Ishikawa (cell line): Measurements from ENCODE around the gene THSD7A.

Source experiments
- CEBPB ChIP-seq: IDR thresholded peaks from 2 replicates; pipeline ENCODE4 v1.6.1; 2012
- CREB1 ChIP-seq: IDR thresholded peaks from 2 replicates; pipeline ENCODE4 v1.6.1; 2012; ENCODE audit warnings: low read depth
- EGR1 ChIP-seq: IDR thresholded peaks from 2 replicates; pipeline ENCODE4 v1.6.1; 2012
- EP300 ChIP-seq: IDR thresholded peaks from 2 replicates; pipeline ENCODE4 v1.6.1; 2012; ENCODE audit warnings: borderline replicate concordance
- FOXM1 ChIP-seq: IDR thresholded peaks from 2 replicates; pipeline ENCODE4 v1.6.1; 2012; ENCODE audit warnings: low read depth, borderline replicate concordance
- MAX ChIP-seq: IDR thresholded peaks from 2 replicates; pipeline ENCODE4 v1.6.1; 2012
- NFIC ChIP-seq: IDR thresholded peaks from 2 replicates; pipeline ENCODE4 v1.6.1; 2012
- RAD21 ChIP-seq: IDR thresholded peaks from 2 replicates; pipeline ENCODE4 v1.6.1; 2012; ENCODE audit warnings: low read depth
- REST ChIP-seq: IDR thresholded peaks from 2 replicates; pipeline ENCODE4 v1.6.1; 2012; ENCODE audit warnings: low read depth, mild to moderate bottlenecking
- TAF1 ChIP-seq: IDR thresholded peaks from 2 replicates; pipeline ENCODE4 v1.6.1; 2012; ENCODE audit warnings: low read depth, mild to moderate bottlenecking
- TCF12 ChIP-seq: IDR thresholded peaks from 2 replicates; pipeline ENCODE4 v1.6.1; 2012; ENCODE audit warnings: low read depth
- TEAD4 ChIP-seq: IDR thresholded peaks from 2 replicates; pipeline ENCODE4 v1.6.1; 2012
- USF1 ChIP-seq: IDR thresholded peaks from 2 replicates; pipeline ENCODE4 v1.6.1; 2012
- YY1 ChIP-seq: IDR thresholded peaks from 2 replicates; pipeline ENCODE4 v1.6.1; 2012; ENCODE audit warnings: low read depth
- ZBTB7A ChIP-seq: IDR thresholded peaks from 2 replicates; pipeline ENCODE4 v1.6.1; 2012; ENCODE audit warnings: low read depth

Gene THSD7A

GRCh38 chr7:11819271-11819670 lies 12.7 kb downstream of the THSD7A start:
- TF ChIP-seq TAF1 (no peak), TEAD4 (no peak), TCF12 (no peak), USF1 (no peak), REST (no peak), FOXM1 (no peak), EGR1 (no peak), MAX (no peak)

GRCh38 chr7:11818281-11818680 lies 13.7 kb downstream of the THSD7A start:
- no peak for TF ChIP-seq TCF12
- no peak for TF ChIP-seq REST
- TF ChIP-seq YY1 = no peak
- TF ChIP-seq TEAD4 = no peak
- no peak for TF ChIP-seq ZBTB7A
- no peak for TF ChIP-seq CEBPB
- no peak for TF ChIP-seq FOXM1
- no peak for TF ChIP-seq EP300
- no peak for TF ChIP-seq USF1
- TF ChIP-seq MAX = no peak
- no peak for TF ChIP-seq NFIC
- no peak for TF ChIP-seq EGR1
- TF ChIP-seq TAF1 = no peak
- no peak for TF ChIP-seq CREB1
- TF ChIP-seq RAD21 = no peak

GRCh38 chr7:11817111-11817740 lies 14.8 kb downstream of the THSD7A start:
- TF ChIP-seq EP300 (no peak), TCF12 (no peak)

- TF ChIP-seq TAF1 = no peak
These were observed 20.3 kb downstream of the THSD7A start for GRCh38 chr7:11811709-11812108.

- TF ChIP-seq CEBPB = no peak
- TF ChIP-seq TCF12 = no peak
- no peak for TF ChIP-seq RAD21
- TF ChIP-seq TEAD4 = no peak
- no peak for TF ChIP-seq CREB1
- no peak for TF ChIP-seq FOXM1
- TF ChIP-seq YY1 = no peak
- TF ChIP-seq EP300 = no peak
- TF ChIP-seq NFIC = no peak
- TF ChIP-seq MAX = no peak
- no peak for TF ChIP-seq ZBTB7A
- no peak for TF ChIP-seq USF1
- TF ChIP-seq TAF1 = no peak
- no peak for TF ChIP-seq EGR1
- TF ChIP-seq REST = no peak
These were observed 21.9 kb downstream of the THSD7A start for GRCh38 chr7:11810043-11810625.
